Measurements from ENCODE around the gene PSTK.

Gene PSTK

DNA sequence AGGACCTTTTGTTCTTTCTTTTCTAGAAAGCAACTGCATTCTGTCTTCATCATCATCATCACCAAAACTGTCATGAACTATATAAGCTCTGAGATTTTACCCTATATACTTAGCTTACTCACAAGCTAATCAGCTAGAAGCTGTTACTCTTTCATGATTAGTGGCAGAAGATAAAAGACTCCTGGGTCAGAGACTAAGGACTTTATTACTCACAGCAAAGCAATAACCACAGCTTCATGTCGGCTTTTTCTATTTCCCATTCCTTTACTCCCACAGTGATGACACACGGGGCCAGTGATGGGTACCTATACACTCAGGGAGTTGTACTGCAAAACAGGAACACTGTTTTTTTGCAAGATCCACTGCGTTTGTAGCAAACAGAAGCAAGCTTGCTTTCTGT lies 17.8 kb upstream of the PSTK start:
- no peaks in the 10 kb centered on the region for H3K27me3 ChIP-seq (ENCODE audit: low read depth, low read length)
- no peaks in the 10 kb centered on the region for H3K4me1 ChIP-seq (ENCODE audit: control insufficient read depth in 1 of 2, insufficient read depth in 2 of 2, low read length in 2 of 2)
- H3K9me3 ChIP-seq (ENCODE audit: control insufficient read depth in 1 of 2, low read length in 2 of 2), result peaks cover 6% of the 10 kb centered on the region in 2 donors
- H3K36me3 ChIP-seq (ENCODE audit: control insufficient read depth in 1 of 2, insufficient read depth in 2 of 2, low read length in 2 of 2), result peaks cover 0 to 4% of the 10 kb centered on the region in 2 donors
- no peak overlapping the region for H3K27ac ChIP-seq (ENCODE audit: low read length)
- no peak overlapping the region for H3K4me3 ChIP-seq (ENCODE audit: low read depth in 1 of 2, low read length in 2 of 2)

GRCh38 chr10:122966879-122967278 lies 13.3 kb upstream of the PSTK start:
- no peaks in the 10 kb centered on the region for H3K4me1 ChIP-seq (ENCODE audit: control insufficient read depth in 1 of 2, insufficient read depth in 2 of 2, low read length in 2 of 2)
- peaks cover 6 to 11% of the 10 kb centered on the region in 2 donors for H3K9me3 ChIP-seq (ENCODE audit: control insufficient read depth in 1 of 2, low read length in 2 of 2)

GRCh38 chr10:122968698-122969097 lies 11.5 kb upstream of the PSTK start:
- no peak overlapping the region for H3K4me3 ChIP-seq (ENCODE audit: low read depth in 1 of 2, low read length in 2 of 2)
- peaks cover 0 to 4% of the 10 kb centered on the region in 2 donors for H3K36me3 ChIP-seq (ENCODE audit: control insufficient read depth in 1 of 2, insufficient read depth in 2 of 2, low read length in 2 of 2)
- no peak overlapping the region for H3K27ac ChIP-seq (ENCODE audit: low read length)
- H3K27me3 ChIP-seq (ENCODE audit: low read depth, low read length), result no peaks in the 10 kb centered on the region
- peaks cover 6 to 11% of the 10 kb centered on the region in 2 donors for H3K9me3 ChIP-seq (ENCODE audit: control insufficient read depth in 1 of 2, low read length in 2 of 2)
- H3K4me1 ChIP-seq (ENCODE audit: control insufficient read depth in 1 of 2, insufficient read depth in 2 of 2, low read length in 2 of 2), result no peaks in the 10 kb centered on the region

More at GRCh38 chr10:122966879-122967278, 13.3 kb upstream of the PSTK start:
- Histone ChIP-seq H3K4me3 (ENCODE audit: low read depth in 1 of 2, low read length in 2 of 2) (no peak overlapping the region), H3K27ac (ENCODE audit: low read length) (no peak overlapping the region), H3K36me3 (ENCODE audit: control insufficient read depth in 1 of 2, insufficient read depth in 2 of 2, low read length in 2 of 2) (peaks cover 0 to 4% of the 10 kb centered on the region in 2 donors), H3K27me3 (ENCODE audit: low read depth, low read length) (no peaks in the 10 kb centered on the region)

- Histone ChIP-seq H3K4me1 (ENCODE audit: control insufficient read depth in 1 of 2, insufficient read depth in 2 of 2, low read length in 2 of 2) (no peaks in the 10 kb centered on the region), H3K27me3 (ENCODE audit: low read depth, low read length) (no peaks in the 10 kb centered on the region), H3K9me3 (ENCODE audit: control insufficient read depth in 1 of 2, low read length in 2 of 2) (no peaks in the 10 kb centered on the region), H3K4me3 (ENCODE audit: low read depth in 1 of 2, low read length in 2 of 2) (no peak overlapping the region), H3K27ac (ENCODE audit: low read length) (no peak overlapping the region), H3K36me3 (ENCODE audit: control insufficient read depth in 1 of 2, insufficient read depth in 2 of 2, low read length in 2 of 2) (no peaks in the 10 kb centered on the region)
Measured at GRCh38 chr10:122974023-122974422, 6.2 kb upstream of the PSTK start.

DNA sequence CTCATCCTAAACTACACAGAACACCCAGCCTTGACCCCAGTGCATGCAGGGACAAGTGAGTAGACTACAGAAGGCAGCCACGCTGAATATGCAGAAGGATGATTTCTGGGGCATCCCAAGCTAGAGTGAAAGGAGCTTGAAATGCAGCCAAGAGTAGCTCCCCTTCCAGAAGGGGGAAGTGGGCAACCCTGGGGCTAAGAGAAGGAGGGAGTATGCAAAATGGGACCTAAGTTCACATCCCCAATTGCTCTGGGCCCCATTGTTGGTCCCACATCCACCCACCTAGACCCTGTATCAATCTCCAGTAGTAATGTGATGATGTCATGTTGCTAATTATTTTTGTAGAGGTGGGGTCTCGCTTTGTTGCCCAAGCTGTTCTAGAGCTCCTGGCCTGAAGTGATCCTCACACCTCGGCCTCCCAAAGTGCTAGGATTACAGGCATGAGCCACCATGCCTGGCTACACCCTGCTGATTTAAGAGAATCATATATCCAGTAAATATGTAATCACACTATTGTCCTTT lies 5.6 kb upstream of the PSTK start:
- no peaks in the 10 kb centered on the region for H3K4me1 ChIP-seq (ENCODE audit: control insufficient read depth in 1 of 2, insufficient read depth in 2 of 2, low read length in 2 of 2)
- no peaks in the 10 kb centered on the region for H3K36me3 ChIP-seq (ENCODE audit: control insufficient read depth in 1 of 2, insufficient read depth in 2 of 2, low read length in 2 of 2)
- no peak overlapping the region for H3K27ac ChIP-seq (ENCODE audit: low read length)
- H3K4me3 ChIP-seq (ENCODE audit: low read depth in 1 of 2, low read length in 2 of 2), result no peak overlapping the region
- H3K27me3 ChIP-seq (ENCODE audit: low read depth, low read length), result no peaks in the 10 kb centered on the region
- H3K9me3 ChIP-seq (ENCODE audit: control insufficient read depth in 1 of 2, low read length in 2 of 2), result no peaks in the 10 kb centered on the region

DNA sequence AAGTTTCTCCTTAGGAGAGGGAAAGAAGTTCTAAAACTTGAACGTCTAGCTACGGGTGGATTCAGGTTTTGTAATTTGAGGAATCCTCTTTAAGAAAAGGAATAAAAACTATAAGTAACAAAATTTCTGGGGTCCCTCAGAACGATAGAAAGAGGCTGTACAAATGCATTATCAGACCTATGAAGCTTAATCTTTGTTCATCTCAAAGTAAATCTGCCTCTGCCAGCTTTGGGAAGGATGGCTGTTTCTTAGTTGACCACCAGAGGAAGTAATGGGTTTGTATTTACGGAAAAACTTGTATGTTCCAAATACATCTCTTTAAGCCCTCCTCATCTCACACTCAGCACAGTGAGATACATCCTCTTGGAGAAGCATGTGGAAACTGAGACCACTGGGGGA lies 864 bp downstream of the PSTK start:
- Histone ChIP-seq H3K27ac (ENCODE audit: low read length) (no peak overlapping the region), H3K4me3 (ENCODE audit: low read depth in 1 of 2, low read length in 2 of 2) (peak overlapping the region; percentile 69 to 76)

GRCh38 chr10:122983898-122984297 lies 3.7 kb downstream of the PSTK start:
- H3K36me3 ChIP-seq (ENCODE audit: control insufficient read depth in 1 of 2, insufficient read depth in 2 of 2, low read length in 2 of 2), result no peaks in the 10 kb centered on the region
- H3K27me3 ChIP-seq (ENCODE audit: low read depth, low read length), result no peaks in the 10 kb centered on the region
- H3K27ac ChIP-seq (ENCODE audit: low read length), result no peak overlapping the region
- no peaks in the 10 kb centered on the region for H3K9me3 ChIP-seq (ENCODE audit: control insufficient read depth in 1 of 2, low read length in 2 of 2)
- H3K4me3 ChIP-seq (ENCODE audit: low read depth in 1 of 2, low read length in 2 of 2), result no peak overlapping the region
- H3K4me1 ChIP-seq (ENCODE audit: control insufficient read depth in 1 of 2, insufficient read depth in 2 of 2, low read length in 2 of 2), result peaks cover 0 to 4% of the 10 kb centered on the region in 2 donors

More for the DNA sequence above, 864 bp downstream of the PSTK start:
- Histone ChIP-seq H3K36me3 (ENCODE audit: control insufficient read depth in 1 of 2, insufficient read depth in 2 of 2, low read length in 2 of 2) (no peaks in the 10 kb centered on the region), H3K27me3 (ENCODE audit: low read depth, low read length) (no peaks in the 10 kb centered on the region), H3K4me1 (ENCODE audit: control insufficient read depth in 1 of 2, insufficient read depth in 2 of 2, low read length in 2 of 2) (peaks cover 0 to 4% of the 10 kb centered on the region in 2 donors), H3K9me3 (ENCODE audit: control insufficient read depth in 1 of 2, low read length in 2 of 2) (no peaks in the 10 kb centered on the region)

DNA sequence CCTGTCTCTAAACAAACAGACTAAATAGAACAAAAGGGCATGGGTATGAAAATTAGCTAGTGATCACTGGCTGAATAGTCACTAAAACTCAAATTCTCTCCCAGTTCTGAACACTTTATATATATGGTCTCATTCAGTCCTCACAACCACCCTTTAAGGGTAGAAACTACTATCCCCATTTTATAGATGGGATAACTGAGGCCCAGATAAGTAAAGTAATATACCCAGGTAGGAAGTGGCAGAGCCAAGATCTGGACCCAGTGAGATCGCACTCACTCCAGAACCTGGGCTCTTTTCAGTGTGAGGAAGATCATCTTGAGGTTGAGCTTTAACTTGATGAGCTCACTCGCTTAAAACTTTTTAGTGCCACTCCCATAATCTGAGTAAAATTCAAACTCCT lies 4.5 kb downstream of the PSTK start:
- H3K4me1 ChIP-seq (ENCODE audit: control insufficient read depth in 1 of 2, insufficient read depth in 2 of 2, low read length in 2 of 2), result peaks cover 0 to 4% of the 10 kb centered on the region in 2 donors
- H3K27ac ChIP-seq (ENCODE audit: low read length), result no peak overlapping the region
- H3K9me3 ChIP-seq (ENCODE audit: control insufficient read depth in 1 of 2, low read length in 2 of 2), result no peaks in the 10 kb centered on the region
- no peaks in the 10 kb centered on the region for H3K27me3 ChIP-seq (ENCODE audit: low read depth, low read length)
- no peak overlapping the region for H3K4me3 ChIP-seq (ENCODE audit: low read depth in 1 of 2, low read length in 2 of 2)
- no peaks in the 10 kb centered on the region for H3K36me3 ChIP-seq (ENCODE audit: control insufficient read depth in 1 of 2, insufficient read depth in 2 of 2, low read length in 2 of 2)

DNA sequence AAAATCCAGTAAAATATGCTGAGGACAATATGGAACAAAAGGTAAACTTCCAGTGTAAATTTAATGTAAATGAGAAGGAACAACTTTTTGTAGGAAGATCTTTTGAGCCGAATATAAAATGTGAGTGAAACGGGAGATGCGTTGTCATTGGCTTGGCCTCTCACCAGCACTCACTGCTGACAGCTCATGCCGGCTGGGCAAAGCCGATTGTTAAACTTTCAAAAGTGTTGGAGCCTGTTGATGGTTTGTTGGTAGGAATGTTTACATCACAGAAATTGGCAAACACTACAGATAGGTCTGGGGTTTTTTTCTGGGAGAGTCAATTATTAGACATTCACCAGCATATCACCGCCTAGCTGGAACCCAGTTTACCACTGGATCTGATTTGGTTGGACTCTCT lies 6.1 kb downstream of the PSTK start:
- H3K4me3 ChIP-seq (ENCODE audit: low read depth in 1 of 2, low read length in 2 of 2), result no peak overlapping the region
- no peaks in the 10 kb centered on the region for H3K4me1 ChIP-seq (ENCODE audit: control insufficient read depth in 1 of 2, insufficient read depth in 2 of 2, low read length in 2 of 2)
- no peaks in the 10 kb centered on the region for H3K9me3 ChIP-seq (ENCODE audit: control insufficient read depth in 1 of 2, low read length in 2 of 2)
- H3K36me3 ChIP-seq (ENCODE audit: control insufficient read depth in 1 of 2, insufficient read depth in 2 of 2, low read length in 2 of 2), result no peaks in the 10 kb centered on the region
- H3K27ac ChIP-seq (ENCODE audit: low read length), result no peak overlapping the region
- H3K27me3 ChIP-seq (ENCODE audit: low read depth, low read length), result no peaks in the 10 kb centered on the region

- H3K36me3 ChIP-seq (ENCODE audit: control insufficient read depth in 1 of 2, insufficient read depth in 2 of 2, low read length in 2 of 2), result peaks cover 6 to 10% of the 10 kb centered on the region in 2 donors
- H3K27ac ChIP-seq (ENCODE audit: low read length), result no peak overlapping the region
Measured at GRCh38 chr10:122988501-122988900, 8.3 kb downstream of the PSTK start.

GRCh38 chr10:122990278-122990677 lies 10.1 kb downstream of the PSTK start:
- Histone ChIP-seq H3K4me1 (ENCODE audit: control insufficient read depth in 1 of 2, insufficient read depth in 2 of 2, low read length in 2 of 2) (no peaks in the 10 kb centered on the region), H3K9me3 (ENCODE audit: control insufficient read depth in 1 of 2, low read length in 2 of 2) (no peaks in the 10 kb centered on the region), H3K27me3 (ENCODE audit: low read depth, low read length) (no peaks in the 10 kb centered on the region), H3K36me3 (ENCODE audit: control insufficient read depth in 1 of 2, insufficient read depth in 2 of 2, low read length in 2 of 2) (peaks cover 21 to 27% of the 10 kb centered on the region in 2 donors), H3K4me3 (ENCODE audit: low read depth in 1 of 2, low read length in 2 of 2) (no peak overlapping the region), H3K27ac (ENCODE audit: low read length) (no peak overlapping the region)

More at GRCh38 chr10:122988501-122988900, 8.3 kb downstream of the PSTK start:
- H3K4me1 ChIP-seq (ENCODE audit: control insufficient read depth in 1 of 2, insufficient read depth in 2 of 2, low read length in 2 of 2), result no peaks in the 10 kb centered on the region
- H3K9me3 ChIP-seq (ENCODE audit: control insufficient read depth in 1 of 2, low read length in 2 of 2), result no peaks in the 10 kb centered on the region
- H3K4me3 ChIP-seq (ENCODE audit: low read depth in 1 of 2, low read length in 2 of 2), result no peak overlapping the region
- no peaks in the 10 kb centered on the region for H3K27me3 ChIP-seq (ENCODE audit: low read depth, low read length)

- Histone ChIP-seq H3K4me3 (ENCODE audit: low read depth in 1 of 2, low read length in 2 of 2) (no peak overlapping the region), H3K27me3 (ENCODE audit: low read depth, low read length) (no peaks in the 10 kb centered on the region), H3K36me3 (ENCODE audit: control insufficient read depth in 1 of 2, insufficient read depth in 2 of 2, low read length in 2 of 2) (peaks cover 23 to 38% of the 10 kb centered on the region in 2 donors), H3K27ac (ENCODE audit: low read length) (no peak overlapping the region), H3K9me3 (ENCODE audit: control insufficient read depth in 1 of 2, low read length in 2 of 2) (no peaks in the 10 kb centered on the region), H3K4me1 (ENCODE audit: control insufficient read depth in 1 of 2, insufficient read depth in 2 of 2, low read length in 2 of 2) (no peaks in the 10 kb centered on the region)
Measured at GRCh38 chr10:122992031-122992585, 11.9 kb downstream of the PSTK start.

All from muscle layer of duodenum (tissue), 2 donors.